ENCODE results near the gene CLNK. TPM values are rescaled to one million over a fixed set of nuclear protein-coding genes. Genes with fewer than 3 reads are reported as not detected.

The CLNK gene
- polyA plus RNA-seq, 2 of the 4 experiments (the other 2 are of a cell fraction): not detected

DNA sequence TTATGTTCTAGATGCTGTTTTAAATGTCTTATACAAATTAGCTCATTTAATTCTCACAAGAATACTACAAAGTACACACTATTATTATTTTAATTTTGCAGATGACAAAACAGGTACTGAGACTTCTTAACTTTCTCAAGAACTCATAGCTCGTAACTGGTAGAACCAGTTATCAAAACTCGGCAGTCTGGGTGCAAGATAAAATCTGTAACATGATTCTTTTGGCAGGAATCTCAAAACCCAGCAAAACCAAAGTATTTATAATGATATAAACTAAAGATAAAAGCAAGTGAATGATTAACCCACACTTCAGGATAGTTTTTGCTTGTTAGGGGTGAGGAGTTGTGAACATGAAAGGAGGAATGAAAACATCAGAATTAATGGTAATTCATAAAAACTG lies 27.6 kb downstream of the CLNK start:
- H3K4me3 ChIP-seq: no peak overlapping the region
- WGBS (ENCODE audit: missing lambda C conversion rate): 29% methylated on average over 2 of the region's 2 CpGs
- no peak overlapping the region for H3K27ac ChIP-seq
- FAIRE-seq: no peak
- POLR2A ChIA-PET: no interaction called here
- no peak for TF ChIP-seq ZSCAN20 (CRISPR knock-in tag; IDR thresholded peaks at IDR 0.05)
- TF ChIP-seq MAFK (IDR thresholded peaks at IDR 0.05; ENCODE audit: partially characterized antibody): no peak
- TF ChIP-seq CHD2 (IDR thresholded peaks at IDR 0.05; ENCODE audit: low read length, partially characterized antibody): no peak
- TF ChIP-seq ESRRA (IDR thresholded peaks at IDR 0.05; ENCODE audit: borderline replicate concordance, low read length): no peak
- no peak for TF ChIP-seq EHMT2 (IDR thresholded peaks at IDR 0.05; ENCODE audit: low read depth)
- TF ChIP-seq MAZ (IDR thresholded peaks at IDR 0.05; ENCODE audit: borderline replicate concordance, low read depth, low read length): no peak
- no peak for TF ChIP-seq SREBF2 (IDR thresholded peaks at IDR 0.05)
- TF ChIP-seq CTCF (IDR thresholded peaks at IDR 0.05): no peak
- no peak for TF ChIP-seq E2F6 (IDR thresholded peaks at IDR 0.05; ENCODE audit: borderline replicate concordance, low read depth)
- no peak for TF ChIP-seq RNF2 (IDR thresholded peaks at IDR 0.05; ENCODE audit: borderline replicate concordance, low read depth)
- TF ChIP-seq NFE2L2 (conservative IDR thresholded peaks at IDR 0.05; ENCODE audit: low read length): no peak
- no peak for TF ChIP-seq HOXB13 (CRISPR knock-in tag; IDR thresholded peaks at IDR 0.05; ENCODE audit: low read depth)
- no peak for TF ChIP-seq RAD21 (conservative IDR thresholded peaks at IDR 0.05 in 1 of 2, IDR thresholded peaks at IDR 0.05 in 1 of 2)
- TF ChIP-seq, protein P1, sequence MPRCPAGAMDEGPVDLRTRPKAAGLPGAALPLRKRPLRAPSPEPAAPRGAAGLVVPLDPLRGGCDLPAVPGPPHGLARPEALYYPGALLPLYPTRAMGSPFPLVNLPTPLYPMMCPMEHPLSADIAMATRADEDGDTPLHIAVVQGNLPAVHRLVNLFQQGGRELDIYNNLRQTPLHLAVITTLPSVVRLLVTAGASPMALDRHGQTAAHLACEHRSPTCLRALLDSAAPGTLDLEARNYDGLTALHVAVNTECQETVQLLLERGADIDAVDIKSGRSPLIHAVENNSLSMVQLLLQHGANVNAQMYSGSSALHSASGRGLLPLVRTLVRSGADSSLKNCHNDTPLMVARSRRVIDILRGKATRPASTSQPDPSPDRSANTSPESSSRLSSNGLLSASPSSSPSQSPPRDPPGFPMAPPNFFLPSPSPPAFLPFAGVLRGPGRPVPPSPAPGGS (IDR thresholded peaks at IDR 0.05): no peak
- no peak for TF ChIP-seq HES2 (IDR thresholded peaks at IDR 0.05)
- no peak for TF ChIP-seq POLR2AphosphoS2 (conservative IDR thresholded peaks at IDR 0.05; ENCODE audit: low read length)
- no peak for TF ChIP-seq KDM5A (IDR thresholded peaks at IDR 0.05)
- TF ChIP-seq HDAC2 (IDR thresholded peaks at IDR 0.05): no peak
- TF ChIP-seq, protein P2, sequence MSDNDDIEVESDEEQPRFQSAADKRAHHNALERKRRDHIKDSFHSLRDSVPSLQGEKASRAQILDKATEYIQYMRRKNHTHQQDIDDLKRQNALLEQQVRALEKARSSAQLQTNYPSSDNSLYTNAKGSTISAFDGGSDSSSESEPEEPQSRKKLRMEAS (IDR thresholded peaks at IDR 0.05): no peak
- TF ChIP-seq TP53 (CRISPR knock-in tag; IDR thresholded peaks at IDR 0.05): no peak
- no peak overlapping the region for H3K4me2 ChIP-seq
- DNase-seq (ENCODE audit: low read depth in 1 of 2, low spot score in 1 of 2): no peak
- H3K9me3 ChIP-seq: no peaks in the 10 kb centered on the region
- CTCF ChIA-PET: no interaction called here
- H3K4me1 ChIP-seq: no peaks in the 10 kb centered on the region
- ATAC-seq: no peak

DNA sequence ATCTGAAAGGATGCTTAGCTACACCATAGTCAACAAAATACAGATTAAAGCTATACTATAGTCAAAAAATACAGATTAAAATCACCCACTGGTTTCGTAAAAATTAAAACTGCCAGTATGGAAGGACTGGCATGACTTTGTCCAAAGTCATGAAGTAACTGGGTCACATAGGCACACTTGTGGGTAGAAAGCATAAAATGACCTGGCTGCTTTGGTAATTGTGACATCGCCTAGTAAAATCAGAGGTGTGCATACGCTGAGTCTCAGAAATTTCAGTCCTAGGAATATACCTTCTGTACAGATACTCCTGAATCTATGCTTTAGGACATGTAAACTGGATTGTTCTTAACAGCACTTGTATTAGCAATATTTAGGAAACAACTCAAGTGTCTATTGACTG lies 28.1 kb downstream of the CLNK start:
- H3K4me2 ChIP-seq: no peak overlapping the region
- FAIRE-seq: no peak
- DNase-seq (ENCODE audit: low read depth in 1 of 2, low spot score in 1 of 2): no peak
- no peaks in the 10 kb centered on the region for H3K4me1 ChIP-seq
- H3K9me3 ChIP-seq: no peaks in the 10 kb centered on the region
- 69% methylated on average over 3 of the region's 3 CpGs for WGBS (ENCODE audit: missing lambda C conversion rate)
- POLR2A ChIA-PET: no interaction called here
- TF ChIP-seq FOSB (CRISPR knock-in tag; IDR thresholded peaks at IDR 0.05): no peak
- TF ChIP-seq, protein P1 (IDR thresholded peaks at IDR 0.05): no peak
- TF ChIP-seq TFCP2L1 (CRISPR knock-in tag; IDR thresholded peaks at IDR 0.05): no peak
- no peak for TF ChIP-seq PHF8 (IDR thresholded peaks at IDR 0.05; ENCODE audit: borderline replicate concordance, low read depth)
- no peak for TF ChIP-seq ZFP36 (IDR thresholded peaks at IDR 0.05; ENCODE audit: borderline replicate concordance, partially characterized antibody)
- no peak for TF ChIP-seq RNF2 (IDR thresholded peaks at IDR 0.05; ENCODE audit: borderline replicate concordance, low read depth)
- no peak for TF ChIP-seq KDM5A (IDR thresholded peaks at IDR 0.05)
- TF ChIP-seq ESRRA (IDR thresholded peaks at IDR 0.05; ENCODE audit: borderline replicate concordance, low read length): no peak
- H3K27ac ChIP-seq: no peak overlapping the region
- H3K4me3 ChIP-seq: no peak overlapping the region
- CTCF ChIA-PET: no interaction called here
- ATAC-seq: no peak
